ENCODE data around the gene EDA. TPM values are rescaled to one million over a fixed set of nuclear protein-coding genes. Genes with fewer than 3 reads are reported as not detected.

Gene EDA
- total RNA-seq, 2 donors from 2014 or later: 13.1 to 14.9 TPM

DNA sequence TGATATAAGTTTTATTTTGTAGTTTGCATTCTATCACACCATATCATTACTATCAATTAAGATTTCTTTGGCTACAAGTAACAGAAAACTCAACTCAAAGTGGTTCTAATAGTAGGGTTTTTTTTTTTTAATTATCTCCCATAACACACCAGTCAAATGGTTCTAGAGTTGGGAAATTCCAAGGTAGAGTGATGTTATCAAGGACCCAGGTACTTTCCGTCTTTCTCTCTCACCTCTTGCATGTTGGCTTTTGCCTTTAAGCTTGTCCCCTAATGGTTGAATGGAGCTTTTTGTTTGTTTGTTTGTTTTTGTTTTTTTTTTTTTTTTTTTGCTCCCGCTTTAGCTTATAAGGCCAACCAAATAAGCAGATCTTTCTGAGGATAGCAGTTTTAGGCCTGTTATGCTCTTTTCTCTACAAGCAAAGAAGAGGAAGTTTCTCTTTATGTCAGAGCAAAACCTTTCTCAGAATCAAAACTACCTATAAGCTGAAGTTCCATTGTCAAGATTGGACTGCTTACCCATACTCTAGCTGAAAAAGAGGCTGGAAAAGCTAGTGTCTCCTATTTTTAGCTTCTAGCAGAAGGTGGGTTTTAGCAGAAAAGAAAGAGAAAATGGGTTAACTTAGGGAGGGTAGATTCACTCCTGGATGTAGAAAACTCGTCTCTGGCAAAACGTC lies 177.5 kb downstream of the EDA start:
- Histone ChIP-seq H3K27me3 (peaks cover 0 to 5% of the 10 kb centered on the region in 2 donors), H3K4me3 (no peak overlapping the region), H3K4me1 (no peaks in the 10 kb centered on the region), H3K36me3 (no peaks in the 10 kb centered on the region), H3K9me3 (no peaks in the 10 kb centered on the region), H3K27ac (no peak overlapping the region)
- no peak for DNase-seq (ENCODE audit: low spot score)
- no peak for TF ChIP-seq CTCF (IDR thresholded peaks at IDR 0.05)

GRCh38 chrX:69795702-69796101 lies 179.8 kb downstream of the EDA start:
- Histone ChIP-seq H3K27ac (no peak overlapping the region), H3K9me3 (no peaks in the 10 kb centered on the region), H3K27me3 (peaks cover 0 to 5% of the 10 kb centered on the region in 2 donors), H3K4me1 (no peaks in the 10 kb centered on the region), H3K4me3 (no peak overlapping the region), H3K36me3 (no peaks in the 10 kb centered on the region)
- no peak for TF ChIP-seq CTCF (IDR thresholded peaks at IDR 0.05)
- no peak for DNase-seq (ENCODE audit: low spot score)

DNA sequence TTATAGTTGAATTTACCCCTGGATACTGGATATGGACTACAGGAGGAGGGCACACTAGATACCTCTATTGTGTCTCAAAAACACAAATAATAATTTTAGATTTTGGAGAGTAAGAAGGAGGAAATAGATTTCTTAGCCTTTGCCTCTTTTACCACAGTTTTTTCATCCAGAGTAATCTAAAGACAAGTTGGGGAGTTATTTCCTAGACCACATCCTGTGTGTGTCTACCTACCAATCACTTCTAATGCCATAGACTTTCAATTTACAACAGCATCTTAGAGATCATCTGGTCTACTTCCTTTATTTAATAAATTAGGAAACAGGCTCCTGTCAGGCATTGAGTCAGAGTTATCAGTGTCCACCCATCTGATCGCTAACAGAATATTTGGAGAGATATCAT lies 191.5 kb downstream of the EDA start:
- Histone ChIP-seq H3K36me3 (no peaks in the 10 kb centered on the region), H3K9me3 (no peaks in the 10 kb centered on the region), H3K27ac (no peak overlapping the region), H3K4me3 (no peak overlapping the region), H3K27me3 (no peaks in the 10 kb centered on the region), H3K4me1 (no peaks in the 10 kb centered on the region)
- no peak for TF ChIP-seq CTCF (IDR thresholded peaks at IDR 0.05)
- no peak for DNase-seq (ENCODE audit: low spot score)

- TF ChIP-seq CTCF (IDR thresholded peaks at IDR 0.05): no peak
- H3K9me3 ChIP-seq: no peaks in the 10 kb centered on the region
- H3K27me3 ChIP-seq: no peaks in the 10 kb centered on the region
- no peaks in the 10 kb centered on the region for H3K36me3 ChIP-seq
- DNase-seq (ENCODE audit: low spot score): no peak
- no peaks in the 10 kb centered on the region for H3K4me1 ChIP-seq
- no peak overlapping the region for H3K27ac ChIP-seq
- H3K4me3 ChIP-seq: no peak overlapping the region
Measured at GRCh38 chrX:69808375-69808774, 192.5 kb downstream of the EDA start.

GRCh38 chrX:69813677-69814076 lies 197.8 kb downstream of the EDA start:
- no peaks in the 10 kb centered on the region for H3K9me3 ChIP-seq
- no peaks in the 10 kb centered on the region for H3K36me3 ChIP-seq
- H3K4me1 ChIP-seq: no peaks in the 10 kb centered on the region
- H3K27ac ChIP-seq: no peak overlapping the region
- H3K4me3 ChIP-seq: no peak overlapping the region
- H3K27me3 ChIP-seq: no peaks in the 10 kb centered on the region
- TF ChIP-seq CTCF (IDR thresholded peaks at IDR 0.05): no peak
- no peak for DNase-seq (ENCODE audit: low spot score)

GRCh38 chrX:69815063-69815462 lies 199.2 kb downstream of the EDA start:
- no peaks in the 10 kb centered on the region for H3K36me3 ChIP-seq
- DNase-seq (ENCODE audit: low spot score): no peak
- H3K4me3 ChIP-seq: no peak overlapping the region
- H3K4me1 ChIP-seq: no peaks in the 10 kb centered on the region
- H3K27me3 ChIP-seq: no peaks in the 10 kb centered on the region
- H3K27ac ChIP-seq: no peak overlapping the region
- TF ChIP-seq CTCF (IDR thresholded peaks at IDR 0.05): no peak
- H3K9me3 ChIP-seq: no peaks in the 10 kb centered on the region
